Naive thymus-derived CD8-positive, alpha-beta T cell (primary cell): Measurements from ENCODE around the gene XYLT1. TPM values are rescaled to one million over a fixed set of nuclear protein-coding genes. Genes with fewer than 3 reads are reported as not detected.
A peak's percentile ranks its signal among the peaks of the same experiment; 100 is the strongest.
"Not testable (repeated sequence)": the region's sequence is repeated elsewhere in the genome, so short reads cannot be mapped to it uniquely, and the experiment has no call there.

ENCODE experiments used
- ATAC-seq, 2 donors: fragments of 150-1000 bp; cut with Tn5 transposase in 1 of 2; sonication (Bioruptor Pico), chemical (Tn5 transposase) in 1 of 2; 1 replicate in 1 of 2; 2 replicates in 1 of 2; pipeline ENCODE4 v1.10.0; 2021; ENCODE audit warnings: mild to moderate bottlenecking in 2 of 2, moderate library complexity in 2 of 2
- POLR2A ChIA-PET: fragments of 350-600 bp; sonication (Branson Sonifier 250); formaldehyde crosslinking; loops from one replicate; lab custom pipeline; 2021; ENCODE audit warnings: antibody characterized with exemption; lab: Charles Lee
- DNase-seq, 10 donors: peaks; one replicate each; pipeline versions ENCODE4 v3.0.0 to v3.0.0-alpha.2; 2020 to 2022
- H3K27ac Mint-ChIP-seq, 10 donors: one replicate each; pipeline ENCODE4 v1.8.0; 2020 to 2022; ENCODE audit warnings: mild to moderate bottlenecking in 10 of 10, mixed read lengths in 10 of 10, moderate library complexity in 4 of 10, inconsistent platforms in 1 of 10
- H3K27me3 Mint-ChIP-seq, 5 donors: one replicate each; pipeline ENCODE4 v1.8.0; 2021 to 2022; ENCODE audit warnings: mixed read lengths in 5 of 5
- H3K36me3 Mint-ChIP-seq, 3 donors: one replicate each; pipeline ENCODE4 v1.8.0; 2020 to 2022; ENCODE audit warnings: mixed read lengths in 3 of 3, mild to moderate bottlenecking in 2 of 3, inconsistent platforms in 1 of 3
- H3K4me1 Mint-ChIP-seq, 4 donors: one replicate each; pipeline ENCODE4 v1.8.0; 2021 to 2022; ENCODE audit warnings: mixed read lengths in 4 of 4
- H3K4me3 Mint-ChIP-seq, 10 donors: one replicate each; pipeline ENCODE4 v1.8.0; 2020 to 2022; ENCODE audit warnings: mild to moderate bottlenecking in 10 of 10, mixed read lengths in 10 of 10, moderate library complexity in 6 of 10, inconsistent platforms in 1 of 10
- H3K9me3 Mint-ChIP-seq, 9 donors: one replicate each; pipeline ENCODE4 v1.8.0; 2020 to 2022; ENCODE audit warnings: mixed read lengths in 9 of 9, mild to moderate bottlenecking in 3 of 9, inconsistent platforms in 1 of 9, moderate library complexity in 1 of 9
- polyA plus RNA-seq, 3 donors: library from polyadenylated mRNA; unstranded; fragments of 300-500 nt; fragmentation: Illumina TruSeq; gene quantifications; one replicate each; pipeline ENCODE4 v1.2.3, GENCODE V29; 2021
- total RNA-seq, 8 experiments: library from RNA in 2 of 8; stranded (reverse) in 2 of 8; gene quantifications; one replicate each; pipeline ENCODE4 v1.2.3 and lab custom pipeline; 2021 to 2026

Gene XYLT1
- total and polyA plus RNA-seq, 5 experiments from 2014 or later: 0.44 to 50.7 (median 1.4) TPM

- H3K27me3 Mint-ChIP-seq: no peaks in the 10 kb centered on the region
These were observed 134.2 kb downstream of the XYLT1 start for GRCh38 chr16:17336530-17336900.

GRCh38 chr16:17335826-17336529 lies 134.8 kb downstream of the XYLT1 start:
- H3K36me3 Mint-ChIP-seq: peaks cover 0 to 4% (median 0%) of the 10 kb centered on the region in 3 donors
- POLR2A ChIA-PET: interaction anchor here (0.6 kb wide), 1 partner anchor 114 kb away, joined by 5 read pairs; no protein-coding TSS in a partner anchor
- no peak for ATAC-seq
- no peaks in the 10 kb centered on the region for H3K27me3 Mint-ChIP-seq
- no peak for DNase-seq
- H3K4me3 Mint-ChIP-seq: peak overlapping the region in 2 of 10 donors; percentile 51 to 73
- peaks cover 22 to 49% (median 39%) of the 10 kb centered on the region in 4 donors for H3K4me1 Mint-ChIP-seq
- peak overlapping the region in 6 of 10 donors; percentile 25 to 82 (median 62) for H3K27ac Mint-ChIP-seq
- no peaks in the 10 kb centered on the region for H3K9me3 Mint-ChIP-seq

More at GRCh38 chr16:17336530-17336900, 134.2 kb downstream of the XYLT1 start:
- H3K4me1 Mint-ChIP-seq: peaks cover 27 to 54% (median 44%) of the 10 kb centered on the region in 4 donors
- H3K9me3 Mint-ChIP-seq: no peaks in the 10 kb centered on the region
- ATAC-seq: no peak
- peak overlapping the region in 5 of 10 donors; percentile 25 to 82 (median 52) for H3K27ac Mint-ChIP-seq
- peak overlapping the region in 1 of 10 donors; percentile 51 for H3K4me3 Mint-ChIP-seq
- peaks cover 0 to 4% (median 0%) of the 10 kb centered on the region in 3 donors for H3K36me3 Mint-ChIP-seq
- POLR2A ChIA-PET: no interaction called here
- DNase-seq: no peak

GRCh38 chr16:17335406-17335805 lies 135.4 kb downstream of the XYLT1 start:
- not testable (repeated sequence) for H3K36me3 Mint-ChIP-seq, H3K27me3 Mint-ChIP-seq, H3K9me3 Mint-ChIP-seq, ATAC-seq, DNase-seq, H3K4me3 Mint-ChIP-seq
- H3K27ac Mint-ChIP-seq: peak overlapping the region in 2 of 10 donors; percentile 25 to 82
- POLR2A ChIA-PET: interaction anchor here (0.6 kb wide), 1 partner anchor 115 kb away, joined by 5 read pairs; no protein-coding TSS in a partner anchor
- H3K4me1 Mint-ChIP-seq: peaks cover 18 to 46% (median 33%) of the 10 kb centered on the region in 4 donors

GRCh38 chr16:17334096-17334495 lies 136.7 kb downstream of the XYLT1 start:
- no peak for DNase-seq
- Mint-ChIP-seq H3K9me3 (no peaks in the 10 kb centered on the region), H3K27me3 (no peaks in the 10 kb centered on the region), H3K4me1 (peaks cover 10 to 34% (median 25%) of the 10 kb centered on the region in 4 donors), H3K27ac (no peak overlapping the region), H3K36me3 (peaks cover 0 to 4% (median 2%) of the 10 kb centered on the region in 3 donors), H3K4me3 (no peak overlapping the region)
- POLR2A ChIA-PET: no interaction called here
- ATAC-seq: no peak

- no peak overlapping the region for H3K4me3 Mint-ChIP-seq
- H3K4me1 Mint-ChIP-seq: peaks cover 10 to 36% (median 27%) of the 10 kb centered on the region in 4 donors
- no peak for ATAC-seq
- POLR2A ChIA-PET: no interaction called here
- peaks cover 0 to 4% (median 2%) of the 10 kb centered on the region in 3 donors for H3K36me3 Mint-ChIP-seq
- H3K27ac Mint-ChIP-seq: no peak overlapping the region
- H3K27me3 Mint-ChIP-seq: no peaks in the 10 kb centered on the region
- DNase-seq: no peak
- no peaks in the 10 kb centered on the region for H3K9me3 Mint-ChIP-seq
These were observed 137.5 kb downstream of the XYLT1 start for GRCh38 chr16:17333229-17333628.

- POLR2A ChIA-PET: interaction anchor here (0.7 kb wide), 2 partner anchors 37 to 74 kb away, joined by 3 read pairs; no protein-coding TSS in a partner anchor
- DNase-seq: no peak
- Mint-ChIP-seq H3K27me3 (no peaks in the 10 kb centered on the region), H3K27ac (no peak overlapping the region), H3K9me3 (no peaks in the 10 kb centered on the region), H3K4me3 (no peak overlapping the region), H3K4me1 (peaks cover 6 to 38% (median 23%) of the 10 kb centered on the region in 4 donors), H3K36me3 (peaks cover 0 to 2% (median 0%) of the 10 kb centered on the region in 3 donors)
- ATAC-seq: no peak
These were observed 138.8 kb downstream of the XYLT1 start for GRCh38 chr16:17331991-17332390.

- POLR2A ChIA-PET: no interaction called here
- Mint-ChIP-seq H3K27me3 (no peaks in the 10 kb centered on the region), H3K4me1 (peaks cover 6 to 33% (median 15%) of the 10 kb centered on the region in 4 donors), H3K9me3 (no peaks in the 10 kb centered on the region), H3K27ac (peak overlapping the region in 1 of 10 donors; percentile 37), H3K4me3 (no peak overlapping the region), H3K36me3 (peaks cover 0 to 2% (median 0%) of the 10 kb centered on the region in 3 donors)
- ATAC-seq (no peak), DNase-seq (no peak)
These were observed 139.6 kb downstream of the XYLT1 start for GRCh38 chr16:17331071-17331607.

GRCh38 chr16:17330044-17330443 lies 140.7 kb downstream of the XYLT1 start:
- H3K27me3 Mint-ChIP-seq: no peaks in the 10 kb centered on the region
- H3K4me1 Mint-ChIP-seq: peaks cover 3 to 32% (median 13%) of the 10 kb centered on the region in 4 donors
- ATAC-seq (no peak), DNase-seq (no peak)
- POLR2A ChIA-PET: interaction anchor here (0.7 kb wide), 1 partner anchor 13 kb away, joined by 3 read pairs; no protein-coding TSS in a partner anchor
- H3K27ac Mint-ChIP-seq: peak overlapping the region in 3 of 10 donors; percentile 11 to 47 (median 37)
- peaks cover 0 to 2% (median 0%) of the 10 kb centered on the region in 3 donors for H3K36me3 Mint-ChIP-seq
- no peaks in the 10 kb centered on the region for H3K9me3 Mint-ChIP-seq
- no peak overlapping the region for H3K4me3 Mint-ChIP-seq

GRCh38 chr16:17329391-17329790 lies 141.4 kb downstream of the XYLT1 start:
- ATAC-seq (no peak), DNase-seq (no peak)
- Mint-ChIP-seq H3K36me3 (peaks cover 0 to 2% (median 0%) of the 10 kb centered on the region in 3 donors), H3K27ac (no peak overlapping the region), H3K4me3 (no peak overlapping the region), H3K27me3 (no peaks in the 10 kb centered on the region), H3K9me3 (no peaks in the 10 kb centered on the region), H3K4me1 (peaks cover 3 to 30% (median 13%) of the 10 kb centered on the region in 4 donors)
- POLR2A ChIA-PET: no interaction called here

- POLR2A ChIA-PET: interaction anchor here (0.5 kb wide), 1 partner anchor 11 kb away, joined by 9 read pairs; no protein-coding TSS in a partner anchor
- peak overlapping the region in 1 of 10 donors; percentile 10 for H3K27ac Mint-ChIP-seq
- no peaks in the 10 kb centered on the region for H3K9me3 Mint-ChIP-seq
- H3K4me3 Mint-ChIP-seq: no peak overlapping the region
- no peak for ATAC-seq
- peaks cover 5 to 28% (median 16%) of the 10 kb centered on the region in 4 donors for H3K4me1 Mint-ChIP-seq
- no peaks in the 10 kb centered on the region for H3K27me3 Mint-ChIP-seq
- H3K36me3 Mint-ChIP-seq: peaks cover 0 to 2% (median 0%) of the 10 kb centered on the region in 3 donors
- no peak for DNase-seq
These were observed 141.8 kb downstream of the XYLT1 start for GRCh38 chr16:17328932-17329331.

- peak overlapping the region in 1 of 10 donors; percentile 25 for H3K27ac Mint-ChIP-seq
- no peaks in the 10 kb centered on the region for H3K27me3 Mint-ChIP-seq
- DNase-seq (no peak), ATAC-seq (no peak)
- H3K36me3 Mint-ChIP-seq: peaks cover 0 to 2% (median 0%) of the 10 kb centered on the region in 3 donors
- H3K4me3 Mint-ChIP-seq: no peak overlapping the region
- peaks cover 7 to 24% (median 17%) of the 10 kb centered on the region in 4 donors for H3K4me1 Mint-ChIP-seq
- POLR2A ChIA-PET: interaction anchor here (0.5 kb wide), 1 partner anchor 164 kb away, joined by 6 read pairs; no protein-coding TSS in a partner anchor
- no peaks in the 10 kb centered on the region for H3K9me3 Mint-ChIP-seq
These were observed 143.0 kb downstream of the XYLT1 start for GRCh38 chr16:17327664-17328335.

GRCh38 chr16:17325476-17326143 lies 145.2 kb downstream of the XYLT1 start:
- POLR2A ChIA-PET: no interaction called here
- peaks cover 10 to 40% (median 25%) of the 10 kb centered on the region in 4 donors for H3K4me1 Mint-ChIP-seq
- H3K27me3 Mint-ChIP-seq: no peaks in the 10 kb centered on the region
- H3K27ac Mint-ChIP-seq: no peak overlapping the region
- H3K4me3 Mint-ChIP-seq: no peak overlapping the region
- no peak for ATAC-seq
- H3K36me3 Mint-ChIP-seq: peaks cover 0 to 4% (median 0%) of the 10 kb centered on the region in 3 donors
- DNase-seq: no peak
- H3K9me3 Mint-ChIP-seq: no peaks in the 10 kb centered on the region
